SK-N-SH (cell line): ENCODE results near the gene DEGS2.

Source experiments
- CTCF ChIP-seq: fragments of 200-600 bp; sonication (generic); IDR thresholded peaks from 2 replicates; pipeline ENCODE4 v1.6.1; 2017; ENCODE audit warnings: antibody characterized with exemption, mild to moderate bottlenecking, moderate library complexity
- EP300 ChIP-seq, 2 experiments: IDR thresholded peaks; 2 replicates each; pipeline versions ENCODE4 v1.4.0 to v1.6.1; 2012; ENCODE audit warnings: borderline replicate concordance in 1 of 2, low read depth in 1 of 2, low read length in 1 of 2
- FOXM1 ChIP-seq: IDR thresholded peaks from 2 replicates; pipeline ENCODE4 v1.4.0; 2012; ENCODE audit warnings: low read depth, mild to moderate bottlenecking
- MXI1 ChIP-seq: IDR thresholded peaks from 2 replicates; pipeline ENCODE4 v1.6.1; 2012; ENCODE audit warnings: mild to moderate bottlenecking, low read depth, low read length, improper control_type of control experiment
- PBX3 ChIP-seq: IDR thresholded peaks from 2 replicates; pipeline ENCODE4; 2012
- REST ChIP-seq: IDR thresholded peaks from 2 replicates; pipeline ENCODE4 v1.6.1; 2012; ENCODE audit warnings: mild to moderate bottlenecking, low read depth, low read length, moderate library complexity
- SIN3A ChIP-seq: IDR thresholded peaks from 2 replicates; pipeline ENCODE4 v1.6.1; 2012; ENCODE audit warnings: low read depth, mild to moderate bottlenecking, low read length, moderate library complexity, borderline replicate concordance
- TAF1 ChIP-seq: IDR thresholded peaks from 2 replicates; pipeline ENCODE4 v1.6.1; 2012; ENCODE audit warnings: low read depth, mild to moderate bottlenecking, low read length, moderate library complexity, borderline replicate concordance
- TEAD4 ChIP-seq: IDR thresholded peaks from 2 replicates; pipeline ENCODE4 v1.4.0; 2012; ENCODE audit warnings: mild to moderate bottlenecking, borderline replicate concordance; ENCODE audit not compliant: insufficient read depth

- TF ChIP-seq TAF1 (no peak), PBX3 (no peak), TEAD4 (no peak), EP300 (IDR thresholded peaks at IDR 0.05; ENCODE audit: borderline replicate concordance in 1 of 2, low read depth in 1 of 2, low read length in 1 of 2) (no peak), FOXM1 (no peak), REST (no peak), MXI1 (no peak), CTCF (no peak), SIN3A (no peak)
Measured at GRCh38 chr14:100145682-100146464, 13.6 kb downstream of the DEGS2 start.
